AG04449 (cell line): ENCODE measurements around the gene DUSP9.
"Not testable (repeated sequence)": the region's sequence is repeated elsewhere in the genome, so short reads cannot be mapped to it uniquely, and the experiment has no call there.

ENCODE experiments used
- CTCF ChIA-PET: fragments of 350-600 bp; formaldehyde crosslinking; extraction: SDS; loops from one replicate; lab custom pipeline; 2021; ENCODE audit warnings: antibody characterized with exemption; lab: Yijun Ruan, JAX
- POLR2A ChIA-PET: fragments of 400-600, 350-600 bp; formaldehyde crosslinking; extraction: SDS; loops from one replicate; lab custom pipeline; 2020; ENCODE audit warnings: antibody characterized with exemption, inconsistent platforms; lab: Yijun Ruan, JAX
- DNase-seq: peaks from one replicate; pipeline ENCODE4 v3.0.0-alpha.2; 2010; ENCODE audit warnings: low read depth, low spot score
- H3K4me3 ChIP-seq: 2 replicates; pipeline ENCODE4 v1.5.1; 2011; ENCODE audit warnings: low read depth, mild to moderate bottlenecking, control low read depth, low read length
- CTCF ChIP-seq: IDR thresholded peaks from one replicate; pipeline ENCODE4 v1.5.1; 2011; ENCODE audit warnings: mild to moderate bottlenecking, moderate library complexity, low read length, control low read depth, inconsistent platforms; ENCODE audit not compliant: insufficient read depth; ENCODE audit errors: missing control alignments

Gene DUSP9

GRCh38 chrX:153692003-153692402 lies 45.0 kb downstream of the DUSP9 start:
- no peak overlapping the region for H3K4me3 ChIP-seq
- no peak for TF ChIP-seq CTCF
- ChIA-PET POLR2A (no interaction called here), CTCF (no interaction called here)
- DNase-seq = no peak

DNA sequence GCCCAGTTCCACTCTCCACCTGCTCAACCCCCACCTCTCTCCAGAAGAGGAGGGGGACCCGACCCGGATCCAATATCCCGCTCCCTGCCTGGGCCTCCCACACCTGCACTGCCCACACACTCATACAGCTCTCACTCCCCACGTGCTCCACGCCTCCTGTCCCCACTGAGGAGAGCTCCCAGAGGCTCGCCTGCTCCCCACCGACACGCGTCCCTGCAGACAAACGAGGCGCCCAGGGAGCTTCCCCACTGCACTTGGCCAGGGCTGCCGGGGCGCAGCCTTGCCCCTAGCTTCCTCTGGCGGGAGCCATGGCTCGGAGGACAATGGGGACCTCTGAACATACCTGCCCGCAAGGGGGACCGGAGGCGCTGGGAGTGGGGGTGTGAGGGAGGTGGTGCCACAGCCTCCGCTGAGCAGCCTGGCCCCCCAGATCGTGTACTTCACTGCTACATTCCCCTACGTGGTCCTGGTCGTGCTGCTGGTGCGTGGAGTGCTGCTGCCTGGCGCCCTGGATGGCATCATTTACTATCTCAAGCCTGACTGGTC lies 45.7 kb downstream of the DUSP9 start:
- H3K4me3 ChIP-seq = no peak overlapping the region
- ChIA-PET CTCF (no interaction called here), POLR2A (no interaction called here)
- no peak for DNase-seq
- no peak for TF ChIP-seq CTCF

GRCh38 chrX:153693216-153694086 lies 46.4 kb downstream of the DUSP9 start:
- ChIA-PET POLR2A (no interaction called here), CTCF (no interaction called here)
- H3K4me3 ChIP-seq = no peak overlapping the region
- no peak for TF ChIP-seq CTCF
- DNase-seq = no peak

DNA sequence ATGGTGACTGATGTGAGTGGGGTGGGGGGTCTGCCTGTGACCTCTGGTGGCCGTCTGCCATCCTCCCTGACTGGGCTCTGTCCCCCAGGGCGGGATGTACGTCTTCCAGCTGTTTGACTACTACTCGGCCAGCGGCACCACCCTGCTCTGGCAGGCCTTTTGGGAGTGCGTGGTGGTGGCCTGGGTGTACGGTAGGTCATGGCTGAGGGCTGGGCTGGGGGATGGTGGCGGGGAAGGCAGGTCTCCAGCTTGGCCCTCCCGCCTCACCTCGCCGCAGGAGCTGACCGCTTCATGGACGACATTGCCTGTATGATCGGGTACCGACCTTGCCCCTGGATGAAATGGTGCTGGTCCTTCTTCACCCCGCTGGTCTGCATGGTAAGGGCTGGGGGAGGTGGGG lies 47.3 kb downstream of the DUSP9 start:
- CTCF ChIA-PET, H3K4me3 ChIP-seq, POLR2A ChIA-PET, DNase-seq: not testable (repeated sequence)

- no peak overlapping the region for H3K4me3 ChIP-seq
- DNase-seq = no peak
- TF ChIP-seq CTCF = no peak
- ChIA-PET CTCF (no interaction called here), POLR2A (interaction anchor here (0.7 kb wide), 1 partner anchor 13 kb away, joined by 3 read pairs; no protein-coding TSS in a partner anchor)
These were observed 47.8 kb downstream of the DUSP9 start for GRCh38 chrX:153694687-153695270.

GRCh38 chrX:153696100-153696499 lies 49.1 kb downstream of the DUSP9 start:
- H3K4me3 ChIP-seq = no peak overlapping the region
- no peak for TF ChIP-seq CTCF
- ChIA-PET POLR2A (no interaction called here), CTCF (no interaction called here)
- no peak for DNase-seq

DNA sequence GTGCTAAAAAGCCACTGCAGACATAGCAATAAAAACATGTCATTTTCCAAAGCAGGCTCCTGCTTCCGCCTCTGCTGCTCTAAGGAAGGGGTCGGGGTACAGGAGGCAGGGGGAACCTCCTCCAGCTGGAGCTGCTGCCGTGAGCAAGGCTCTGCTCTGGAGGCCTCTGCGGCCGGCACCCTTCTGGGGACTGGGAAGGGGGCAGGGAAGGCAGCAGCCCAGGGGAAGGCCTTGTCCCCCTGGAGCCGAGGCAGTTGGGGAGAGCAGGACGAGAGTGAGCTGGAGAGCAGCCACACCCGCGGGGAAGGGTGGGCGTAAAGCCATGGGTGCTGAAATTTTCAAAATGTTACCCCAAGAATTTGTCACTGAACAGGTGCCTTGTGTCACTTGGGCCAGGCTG lies 49.5 kb downstream of the DUSP9 start:
- DNase-seq, H3K4me3 ChIP-seq, CTCF ChIA-PET: not testable (repeated sequence)
- POLR2A ChIA-PET = interaction anchor here (0.6 kb wide), 1 partner anchor 40 kb away, joined by 3 read pairs; no protein-coding TSS in a partner anchor

GRCh38 chrX:153696986-153697722 lies 50.2 kb downstream of the DUSP9 start:
- CTCF ChIA-PET, H3K4me3 ChIP-seq, DNase-seq: not testable (repeated sequence)
- POLR2A ChIA-PET = interaction anchor here (0.6 kb wide), 1 partner anchor 39 kb away, joined by 3 read pairs; no protein-coding TSS in a partner anchor
